ENCODE results near the gene RNF11.
A peak's percentile ranks its signal among the peaks of the same experiment; 100 is the strongest.

Gene RNF11

GRCh38 chr1:51235673-51236530 lies at the start of gene RNF11:
Gene RNF11 (plus strand): TSS chr1:51236273. CDS start chr1:51236757, 484 bp downstream.
- CTCF ChIA-PET: interaction anchor here (0.7 to 2.1 kb wide), 8 partner anchors 8 to 70 kb away, joined by 3 to 7 read pairs (median 4); no protein-coding TSS in a partner anchor
- peak; percentile 95 for DNase-seq (ENCODE audit: extremely low spot score)
- TF ChIP-seq CTCF (IDR thresholded peaks at IDR 0.05; ENCODE audit: control extremely low read depth, extremely low read depth, low read depth, missing control alignments): peak; percentile 3
- POLR2A ChIA-PET: interaction anchor here (0.6 to 1.2 kb wide), 5 partner anchors 11 to 1176 kb away, joined by 3 to 6 read pairs (median 4); partner anchors contain the start of gene EPS15

- TF ChIP-seq CTCF (IDR thresholded peaks at IDR 0.05; ENCODE audit: control extremely low read depth, extremely low read depth, low read depth, missing control alignments): no peak
- no peak for DNase-seq (ENCODE audit: extremely low spot score)
- ChIA-PET POLR2A (no interaction called here), CTCF (interaction anchor here (0.8 to 7.1 kb wide), 22 partner anchors 8 to 437 kb away, joined by 3 to 138 read pairs (median 7); partner anchors contain the start of genes C1orf185 and RNF11)
Observed at GRCh38 chr1:51188230-51188629, 47.8 kb upstream of the RNF11 start.

GRCh38 chr1:51189421-51190073 lies 46.5 kb upstream of the RNF11 start:
- ChIA-PET POLR2A (no interaction called here), CTCF (interaction anchor here (0.7 to 7.1 kb wide), 42 partner anchors 10 to 823 kb away, joined by 3 to 138 read pairs (median 4); partner anchors contain the start of genes C1orf185 and RNF11)
- peak; percentile 71 for DNase-seq (ENCODE audit: extremely low spot score)
- peak; percentile 88 for TF ChIP-seq CTCF (IDR thresholded peaks at IDR 0.05; ENCODE audit: control extremely low read depth, extremely low read depth, low read depth, missing control alignments)

- TF ChIP-seq CTCF (IDR thresholded peaks at IDR 0.05; ENCODE audit: control extremely low read depth, extremely low read depth, low read depth, missing control alignments): no peak
- ChIA-PET CTCF (interaction anchor here (0.8 to 7.1 kb wide), 25 partner anchors 9 to 497 kb away, joined by 3 to 138 read pairs (median 5); no protein-coding TSS in a partner anchor), POLR2A (no interaction called here)
- no peak for DNase-seq (ENCODE audit: extremely low spot score)
Observed at GRCh38 chr1:51190961-51191360, 45.1 kb upstream of the RNF11 start.

GRCh38 chr1:51192213-51192843 lies 43.7 kb upstream of the RNF11 start:
- ChIA-PET CTCF (interaction anchor here (0.6 to 7.1 kb wide), 22 partner anchors 9 to 417 kb away, joined by 3 to 138 read pairs (median 6); no protein-coding TSS in a partner anchor), POLR2A (no interaction called here)
- peak; percentile 77 for TF ChIP-seq CTCF (IDR thresholded peaks at IDR 0.05; ENCODE audit: control extremely low read depth, extremely low read depth, low read depth, missing control alignments)
- DNase-seq (ENCODE audit: extremely low spot score): peak; percentile 43

- no peak for TF ChIP-seq CTCF (IDR thresholded peaks at IDR 0.05; ENCODE audit: control extremely low read depth, extremely low read depth, low read depth, missing control alignments)
- POLR2A ChIA-PET: no interaction called here
- no peak for DNase-seq (ENCODE audit: extremely low spot score)
- CTCF ChIA-PET: interaction anchor here (0.7 to 7.1 kb wide), 8 partner anchors 8 to 419 kb away, joined by 3 to 138 read pairs (median 7); no protein-coding TSS in a partner anchor
Observed at GRCh38 chr1:51193564-51193963, 42.5 kb upstream of the RNF11 start.

Measured in GM10248 (cell line).